Spleen (tissue), 7 donors: ENCODE measurements around the gene PEX11A.

ENCODE experiments used
- POLR2A ChIP-seq, 3 donors: fragments of 450-650 bp; IDR thresholded peaks; one replicate each; pipeline ENCODE4 v1.5.1; 2017; ENCODE audit warnings: antibody characterized with exemption in 3 of 3, mild to moderate bottlenecking in 1 of 3
- TF ChIP-seq, protein P1 (sequence below), 11 experiments: fragments of 200-600 bp in 7 of 11; fragments of 450-650 bp in 4 of 11; sonication (generic) in 4 of 11; IDR thresholded peaks in 8 of 11; conservative IDR thresholded peaks in 3 of 11; 1 replicate in 7 of 11; 2 replicates in 4 of 11; pipeline versions ENCODE4 v1.4.0 to v1.8.0; 2016 to 2021; ENCODE audit warnings: antibody characterized with exemption in 11 of 11, inconsistent platforms in 4 of 11, mild to moderate bottlenecking in 1 of 11
- donor health status: DM: no; HTN: no; CAD: no; lungs with moderate emphysema.
- donor health status: DM: no; HTN: no; CAD: no.
- donor health status: DM: no; HTN: no; CAD: no.

- TF ChIP-seq, protein P1, sequence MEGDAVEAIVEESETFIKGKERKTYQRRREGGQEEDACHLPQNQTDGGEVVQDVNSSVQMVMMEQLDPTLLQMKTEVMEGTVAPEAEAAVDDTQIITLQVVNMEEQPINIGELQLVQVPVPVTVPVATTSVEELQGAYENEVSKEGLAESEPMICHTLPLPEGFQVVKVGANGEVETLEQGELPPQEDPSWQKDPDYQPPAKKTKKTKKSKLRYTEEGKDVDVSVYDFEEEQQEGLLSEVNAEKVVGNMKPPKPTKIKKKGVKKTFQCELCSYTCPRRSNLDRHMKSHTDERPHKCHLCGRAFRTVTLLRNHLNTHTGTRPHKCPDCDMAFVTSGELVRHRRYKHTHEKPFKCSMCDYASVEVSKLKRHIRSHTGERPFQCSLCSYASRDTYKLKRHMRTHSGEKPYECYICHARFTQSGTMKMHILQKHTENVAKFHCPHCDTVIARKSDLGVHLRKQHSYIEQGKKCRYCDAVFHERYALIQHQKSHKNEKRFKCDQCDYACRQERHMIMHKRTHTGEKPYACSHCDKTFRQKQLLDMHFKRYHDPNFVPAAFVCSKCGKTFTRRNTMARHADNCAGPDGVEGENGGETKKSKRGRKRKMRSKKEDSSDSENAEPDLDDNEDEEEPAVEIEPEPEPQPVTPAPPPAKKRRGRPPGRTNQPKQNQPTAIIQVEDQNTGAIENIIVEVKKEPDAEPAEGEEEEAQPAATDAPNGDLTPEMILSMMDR (IDR thresholded peaks at IDR 0.05 in 8 of 11, conservative IDR thresholded peaks at IDR 0.05 in 3 of 11) = no peak
- TF ChIP-seq POLR2A (IDR thresholded peaks at IDR 0.05) = no peak
Observed at GRCh38 chr15:89680282-89680873, 10.2 kb downstream of the PEX11A start.
